ENCODE results near the gene USP43. TPM values are rescaled to one million over a fixed set of nuclear protein-coding genes. Genes with fewer than 3 reads are reported as not detected.

Gene USP43
- total RNA-seq, 5 donors from 2014 or later (not counting 1 experiment from before 2014, with no cell fraction given), result 0.16 to 0.35 (median 0.23) TPM

- peaks cover 0 to 19% of the 10 kb centered on the region in 2 experiments for H3K27me3 ChIP-seq (replicated peaks in 1 of 2; ENCODE audit: control insufficient read depth in 2 of 2, extremely low read depth in 1 of 2, insufficient read depth in 2 of 2, low read length in 1 of 2)
- H3K27ac ChIP-seq (ENCODE audit: low read length), result no peak overlapping the region
- Mint-ChIP-seq H3K4me1 (no peaks in the 10 kb centered on the region), H3K27me3 (peaks cover 4 to 5% of the 10 kb centered on the region in 2 donors), H3K27ac (no peak overlapping the region), H3K4me3 (no peak overlapping the region), H3K36me3 (no peaks in the 10 kb centered on the region), H3K9me3 (no peaks in the 10 kb centered on the region)
- peak in 1 of 35 experiments; percentile 55 for DNase-seq
- POLR2A ChIA-PET, result no interaction called here
- no peak overlapping the region for H3K4me3 ChIP-seq (ENCODE audit: control insufficient read depth in 1 of 2, extremely low read depth in 1 of 2, low read length in 1 of 2)
- H3K9me3 ChIP-seq, result no peaks in the 10 kb centered on the region
- no CpG with 5 or more reads among the region's 2 CpGs for WGBS (ENCODE audit: insufficient coverage)
- H3K36me3 ChIP-seq (ENCODE audit: control insufficient read depth in 2 of 2, extremely low read depth in 1 of 2, insufficient read depth in 1 of 2, low read length in 1 of 2), result no peaks in the 10 kb centered on the region
- CTCF ChIA-PET, result no interaction called here
- no peak for ATAC-seq (replicated peaks in 1 of 4)
- H3K4me1 ChIP-seq (ENCODE audit: control insufficient read depth in 1 of 2, extremely low read depth in 1 of 2, insufficient read depth in 2 of 2, low read length in 2 of 2), result no peaks in the 10 kb centered on the region
These were observed 83.8 kb downstream of the USP43 start for GRCh38 chr17:9729034-9729650.

GRCh38 chr17:9729735-9730420 lies 84.6 kb downstream of the USP43 start:
- POLR2A ChIA-PET, result no interaction called here
- H3K36me3 Mint-ChIP-seq, result no peaks in the 10 kb centered on the region
- Histone ChIP-seq H3K4me1 (ENCODE audit: control insufficient read depth in 1 of 2, extremely low read depth in 1 of 2, insufficient read depth in 2 of 2, low read length in 2 of 2) (no peaks in the 10 kb centered on the region), H3K27ac (ENCODE audit: low read length) (no peak overlapping the region), H3K27me3 (replicated peaks in 1 of 2; ENCODE audit: control insufficient read depth in 2 of 2, extremely low read depth in 1 of 2, insufficient read depth in 2 of 2, low read length in 1 of 2) (peaks cover 0 to 19% of the 10 kb centered on the region in 2 experiments), H3K4me3 (ENCODE audit: control insufficient read depth in 1 of 2, extremely low read depth in 1 of 2, low read length in 1 of 2) (no peak overlapping the region), H3K9me3 (no peaks in the 10 kb centered on the region), H3K36me3 (ENCODE audit: control insufficient read depth in 2 of 2, extremely low read depth in 1 of 2, insufficient read depth in 1 of 2, low read length in 1 of 2) (no peaks in the 10 kb centered on the region)
- CTCF ChIA-PET, result interaction anchor here in 1 of 2 donors (0.7 kb wide), 1 partner anchor 15 kb away, joined by 11 read pairs; no protein-coding TSS in a partner anchor
- ATAC-seq (replicated peaks in 1 of 4), result no peak
- peaks cover 4 to 5% of the 10 kb centered on the region in 2 donors for H3K27me3 Mint-ChIP-seq
- DNase-seq, result no peak
- 14% methylated on average over 1 of the region's 11 CpGs for WGBS (ENCODE audit: insufficient coverage)
- no peaks in the 10 kb centered on the region for H3K9me3 Mint-ChIP-seq
- H3K27ac Mint-ChIP-seq, result no peak overlapping the region
- H3K4me3 Mint-ChIP-seq, result no peak overlapping the region
- no peaks in the 10 kb centered on the region for H3K4me1 Mint-ChIP-seq

GRCh38 chr17:9750524-9750923 lies 105.2 kb downstream of the USP43 start:
- H3K36me3 Mint-ChIP-seq, result no peaks in the 10 kb centered on the region
- ChIA-PET POLR2A (no interaction called here), CTCF (no interaction called here)
- no peaks in the 10 kb centered on the region for H3K4me1 Mint-ChIP-seq
- peaks cover 20 to 27% of the 10 kb centered on the region in 2 donors for H3K27me3 Mint-ChIP-seq
- H3K36me3 ChIP-seq (ENCODE audit: control insufficient read depth in 2 of 2, extremely low read depth in 1 of 2, insufficient read depth in 1 of 2, low read length in 1 of 2), result no peaks in the 10 kb centered on the region
- H3K27ac ChIP-seq (ENCODE audit: low read length), result no peak overlapping the region
- no peak overlapping the region for H3K27ac Mint-ChIP-seq
- no peak for ATAC-seq (replicated peaks in 1 of 4)
- H3K4me3 ChIP-seq (ENCODE audit: control insufficient read depth in 1 of 2, extremely low read depth in 1 of 2, low read length in 1 of 2), result no peak overlapping the region
- peaks cover 0 to 2% (median 0%) of the 10 kb centered on the region in 3 donors for H3K9me3 Mint-ChIP-seq
- no peak overlapping the region for H3K4me3 Mint-ChIP-seq
- no peaks in the 10 kb centered on the region for H3K9me3 ChIP-seq
- H3K27me3 ChIP-seq (replicated peaks in 1 of 2; ENCODE audit: control insufficient read depth in 2 of 2, extremely low read depth in 1 of 2, insufficient read depth in 2 of 2, low read length in 1 of 2), result peaks cover 3 to 4% of the 10 kb centered on the region in 2 experiments
- H3K4me1 ChIP-seq (ENCODE audit: control insufficient read depth in 1 of 2, extremely low read depth in 1 of 2, insufficient read depth in 2 of 2, low read length in 2 of 2), result no peaks in the 10 kb centered on the region
- DNase-seq, result no peak
- WGBS (ENCODE audit: insufficient coverage), result 50% methylated on average over 9 of the region's 9 CpGs

GRCh38 chr17:9755083-9755482 lies 109.8 kb downstream of the USP43 start:
- Mint-ChIP-seq H3K36me3 (no peaks in the 10 kb centered on the region), H3K4me1 (no peaks in the 10 kb centered on the region), H3K27ac (no peak overlapping the region), H3K27me3 (peaks cover 20 to 27% of the 10 kb centered on the region in 2 donors), H3K9me3 (no peaks in the 10 kb centered on the region), H3K4me3 (no peak overlapping the region)
- POLR2A ChIA-PET, result no interaction called here
- no peak overlapping the region for H3K27ac ChIP-seq (ENCODE audit: low read length)
- ATAC-seq (replicated peaks in 1 of 4) (no peak), DNase-seq (no peak)
- CTCF ChIA-PET, result no interaction called here
- H3K36me3 ChIP-seq (ENCODE audit: control insufficient read depth in 2 of 2, extremely low read depth in 1 of 2, insufficient read depth in 1 of 2, low read length in 1 of 2), result no peaks in the 10 kb centered on the region
- 85% methylated on average over 2 of the region's 3 CpGs for WGBS (ENCODE audit: insufficient coverage)
- peaks cover 0 to 21% of the 10 kb centered on the region in 2 experiments for H3K27me3 ChIP-seq (replicated peaks in 1 of 2; ENCODE audit: control insufficient read depth in 2 of 2, extremely low read depth in 1 of 2, insufficient read depth in 2 of 2, low read length in 1 of 2)
- H3K4me3 ChIP-seq (ENCODE audit: control insufficient read depth in 1 of 2, extremely low read depth in 1 of 2, low read length in 1 of 2), result no peak overlapping the region
- H3K9me3 ChIP-seq, result no peaks in the 10 kb centered on the region
- no peaks in the 10 kb centered on the region for H3K4me1 ChIP-seq (ENCODE audit: control insufficient read depth in 1 of 2, extremely low read depth in 1 of 2, insufficient read depth in 2 of 2, low read length in 2 of 2)

- Histone ChIP-seq H3K27ac (ENCODE audit: low read length) (no peak overlapping the region), H3K4me3 (ENCODE audit: control insufficient read depth in 1 of 2, extremely low read depth in 1 of 2, low read length in 1 of 2) (no peak overlapping the region), H3K4me1 (ENCODE audit: control insufficient read depth in 1 of 2, extremely low read depth in 1 of 2, insufficient read depth in 2 of 2, low read length in 2 of 2) (no peaks in the 10 kb centered on the region), H3K9me3 (no peaks in the 10 kb centered on the region), H3K27me3 (replicated peaks in 1 of 2; ENCODE audit: control insufficient read depth in 2 of 2, extremely low read depth in 1 of 2, insufficient read depth in 2 of 2, low read length in 1 of 2) (peaks cover 0 to 26% of the 10 kb centered on the region in 2 experiments), H3K36me3 (ENCODE audit: control insufficient read depth in 2 of 2, extremely low read depth in 1 of 2, insufficient read depth in 1 of 2, low read length in 1 of 2) (no peaks in the 10 kb centered on the region)
- DNase-seq (no peak), ATAC-seq (replicated peaks in 1 of 4) (no peak)
- Mint-ChIP-seq H3K27me3 (peaks cover 16 to 27% of the 10 kb centered on the region in 2 donors), H3K36me3 (no peaks in the 10 kb centered on the region), H3K9me3 (no peaks in the 10 kb centered on the region), H3K27ac (no peak overlapping the region), H3K4me3 (no peak overlapping the region), H3K4me1 (no peaks in the 10 kb centered on the region)
- WGBS (ENCODE audit: insufficient coverage), result no CpG with 5 or more reads among the region's 1 CpG
- ChIA-PET POLR2A (no interaction called here), CTCF (no interaction called here)
These were observed 114.9 kb downstream of the USP43 start for GRCh38 chr17:9760266-9760665.

- Histone ChIP-seq H3K9me3 (no peaks in the 10 kb centered on the region), H3K4me3 (ENCODE audit: control insufficient read depth in 1 of 2, extremely low read depth in 1 of 2, low read length in 1 of 2) (no peak overlapping the region), H3K36me3 (ENCODE audit: control insufficient read depth in 2 of 2, extremely low read depth in 1 of 2, insufficient read depth in 1 of 2, low read length in 1 of 2) (no peaks in the 10 kb centered on the region), H3K4me1 (ENCODE audit: control insufficient read depth in 1 of 2, extremely low read depth in 1 of 2, insufficient read depth in 2 of 2, low read length in 2 of 2) (peaks cover 0 to 2% of the 10 kb centered on the region in 2 experiments), H3K27me3 (replicated peaks in 1 of 2; ENCODE audit: control insufficient read depth in 2 of 2, extremely low read depth in 1 of 2, insufficient read depth in 2 of 2, low read length in 1 of 2) (peaks cover 2 to 27% of the 10 kb centered on the region in 2 experiments), H3K27ac (ENCODE audit: low read length) (no peak overlapping the region)
- Mint-ChIP-seq H3K27ac (no peak overlapping the region), H3K27me3 (peaks cover 14 to 25% of the 10 kb centered on the region in 2 donors), H3K4me1 (no peaks in the 10 kb centered on the region), H3K36me3 (no peaks in the 10 kb centered on the region), H3K9me3 (no peaks in the 10 kb centered on the region), H3K4me3 (no peak overlapping the region)
- ChIA-PET POLR2A (no interaction called here), CTCF (no interaction called here)
- no peak for ATAC-seq (replicated peaks in 1 of 4)
- DNase-seq, result no peak
- WGBS (ENCODE audit: insufficient coverage), result 29% methylated on average over 4 of the region's 4 CpGs
These were observed 118.3 kb downstream of the USP43 start for GRCh38 chr17:9763643-9764042.

All from T-cell (primary cell).